ENCODE results near the gene SMIM44.

DNA sequence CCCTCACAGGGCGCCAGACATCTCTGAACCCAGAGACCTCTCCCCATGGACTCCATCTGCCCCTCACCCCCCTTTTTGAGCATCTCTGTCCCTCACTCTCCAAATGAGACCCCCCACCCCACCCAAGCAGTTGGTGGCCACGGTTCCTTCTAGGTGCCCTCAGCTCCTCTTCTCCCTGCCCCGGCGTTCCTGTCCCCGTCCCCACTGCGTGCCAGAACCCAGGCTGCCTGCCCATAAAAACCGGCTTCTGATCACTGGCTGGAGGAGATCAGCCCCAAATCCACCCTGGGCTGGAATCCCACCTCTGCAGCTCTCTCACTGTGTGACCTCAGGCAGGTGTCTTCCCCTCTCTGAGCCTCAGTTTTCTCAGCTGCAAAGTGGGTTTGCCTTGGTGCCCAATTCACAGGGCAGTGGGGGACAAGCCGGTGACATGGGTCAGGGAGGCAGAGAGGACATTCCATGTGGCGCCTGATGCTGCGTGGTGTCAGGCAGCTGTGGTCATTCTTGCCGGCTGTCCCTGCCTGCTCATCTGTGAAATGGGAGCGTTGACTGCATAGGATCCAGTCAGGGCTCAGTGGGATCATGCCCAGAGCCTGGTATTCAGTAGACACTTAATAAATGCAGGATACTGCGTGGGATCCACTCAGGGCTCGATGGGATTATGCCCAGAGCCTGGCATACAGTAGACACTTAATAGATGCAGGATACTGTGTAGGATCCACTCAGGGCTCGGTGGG, 28.4 kb downstream of the SMIM44 start:
- TF ChIP-seq POLR2A (IDR thresholded peaks at IDR 0.05) = no peak
- TF ChIP-seq, protein P1, sequence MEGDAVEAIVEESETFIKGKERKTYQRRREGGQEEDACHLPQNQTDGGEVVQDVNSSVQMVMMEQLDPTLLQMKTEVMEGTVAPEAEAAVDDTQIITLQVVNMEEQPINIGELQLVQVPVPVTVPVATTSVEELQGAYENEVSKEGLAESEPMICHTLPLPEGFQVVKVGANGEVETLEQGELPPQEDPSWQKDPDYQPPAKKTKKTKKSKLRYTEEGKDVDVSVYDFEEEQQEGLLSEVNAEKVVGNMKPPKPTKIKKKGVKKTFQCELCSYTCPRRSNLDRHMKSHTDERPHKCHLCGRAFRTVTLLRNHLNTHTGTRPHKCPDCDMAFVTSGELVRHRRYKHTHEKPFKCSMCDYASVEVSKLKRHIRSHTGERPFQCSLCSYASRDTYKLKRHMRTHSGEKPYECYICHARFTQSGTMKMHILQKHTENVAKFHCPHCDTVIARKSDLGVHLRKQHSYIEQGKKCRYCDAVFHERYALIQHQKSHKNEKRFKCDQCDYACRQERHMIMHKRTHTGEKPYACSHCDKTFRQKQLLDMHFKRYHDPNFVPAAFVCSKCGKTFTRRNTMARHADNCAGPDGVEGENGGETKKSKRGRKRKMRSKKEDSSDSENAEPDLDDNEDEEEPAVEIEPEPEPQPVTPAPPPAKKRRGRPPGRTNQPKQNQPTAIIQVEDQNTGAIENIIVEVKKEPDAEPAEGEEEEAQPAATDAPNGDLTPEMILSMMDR (IDR thresholded peaks at IDR 0.05) = no peak
